ENCODE measurements around the gene MICB. TPM values are rescaled to one million over a fixed set of nuclear protein-coding genes. Genes with fewer than 3 reads are reported as not detected.

The MICB gene
- total and polyA plus RNA-seq, 9 of the 15 experiments (the other 6 are each of a cell fraction or from before 2014, with no cell fraction given): 13.3 to 34.5 (median 19.8) TPM

DNA sequence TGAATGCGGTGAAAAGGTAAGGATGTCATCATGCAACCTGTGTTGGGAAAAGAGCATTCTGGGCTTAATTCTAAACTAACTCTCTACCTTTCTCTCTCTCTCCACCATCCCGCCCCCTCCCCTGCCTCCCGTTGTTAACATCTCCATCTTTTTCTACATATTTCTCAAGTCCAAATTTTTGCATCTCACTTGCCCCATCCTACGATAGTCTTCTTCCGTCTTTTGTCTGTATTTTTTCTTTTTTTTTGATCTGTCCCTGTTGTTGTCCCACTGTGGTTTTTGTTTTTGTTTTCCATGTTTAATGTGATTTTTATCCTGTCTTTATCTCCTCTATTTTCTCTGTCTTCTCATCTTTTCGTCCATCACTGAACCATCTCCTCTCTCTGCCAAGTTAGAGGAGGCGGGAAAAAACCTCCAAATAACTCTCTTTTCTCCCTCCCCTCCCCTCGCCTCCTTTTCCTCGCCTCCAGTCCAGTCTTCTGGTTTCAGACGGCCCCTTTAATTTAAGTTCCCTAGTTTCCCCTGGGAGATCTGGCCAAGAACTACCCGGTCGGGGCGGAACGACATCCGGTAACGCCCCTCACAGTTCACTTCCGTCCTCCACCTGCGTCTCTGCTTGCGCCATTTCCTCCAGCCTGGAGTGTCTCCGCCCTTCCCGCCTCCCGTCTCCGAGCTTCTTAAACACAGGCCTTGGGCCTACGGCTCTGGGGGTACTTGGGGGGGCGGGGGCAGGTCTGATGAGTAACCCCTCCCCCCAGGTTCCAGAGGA is 49.2 kb downstream of the MICB start, which contains the start of gene NFKBIL1 (continued):
- 0 out of 2 replicates have a peak, but pooled peaks have one; percentile 29 for TF ChIP-seq SREBF2 (CRISPR knock-in tag; IDR thresholded peaks at IDR 0.05)
- TF ChIP-seq ZNF551 (CRISPR knock-in tag; IDR thresholded peaks at IDR 0.05): 0 out of 2 replicates have a peak, but pooled peaks have one; percentile 64
- TF ChIP-seq, protein P1, sequence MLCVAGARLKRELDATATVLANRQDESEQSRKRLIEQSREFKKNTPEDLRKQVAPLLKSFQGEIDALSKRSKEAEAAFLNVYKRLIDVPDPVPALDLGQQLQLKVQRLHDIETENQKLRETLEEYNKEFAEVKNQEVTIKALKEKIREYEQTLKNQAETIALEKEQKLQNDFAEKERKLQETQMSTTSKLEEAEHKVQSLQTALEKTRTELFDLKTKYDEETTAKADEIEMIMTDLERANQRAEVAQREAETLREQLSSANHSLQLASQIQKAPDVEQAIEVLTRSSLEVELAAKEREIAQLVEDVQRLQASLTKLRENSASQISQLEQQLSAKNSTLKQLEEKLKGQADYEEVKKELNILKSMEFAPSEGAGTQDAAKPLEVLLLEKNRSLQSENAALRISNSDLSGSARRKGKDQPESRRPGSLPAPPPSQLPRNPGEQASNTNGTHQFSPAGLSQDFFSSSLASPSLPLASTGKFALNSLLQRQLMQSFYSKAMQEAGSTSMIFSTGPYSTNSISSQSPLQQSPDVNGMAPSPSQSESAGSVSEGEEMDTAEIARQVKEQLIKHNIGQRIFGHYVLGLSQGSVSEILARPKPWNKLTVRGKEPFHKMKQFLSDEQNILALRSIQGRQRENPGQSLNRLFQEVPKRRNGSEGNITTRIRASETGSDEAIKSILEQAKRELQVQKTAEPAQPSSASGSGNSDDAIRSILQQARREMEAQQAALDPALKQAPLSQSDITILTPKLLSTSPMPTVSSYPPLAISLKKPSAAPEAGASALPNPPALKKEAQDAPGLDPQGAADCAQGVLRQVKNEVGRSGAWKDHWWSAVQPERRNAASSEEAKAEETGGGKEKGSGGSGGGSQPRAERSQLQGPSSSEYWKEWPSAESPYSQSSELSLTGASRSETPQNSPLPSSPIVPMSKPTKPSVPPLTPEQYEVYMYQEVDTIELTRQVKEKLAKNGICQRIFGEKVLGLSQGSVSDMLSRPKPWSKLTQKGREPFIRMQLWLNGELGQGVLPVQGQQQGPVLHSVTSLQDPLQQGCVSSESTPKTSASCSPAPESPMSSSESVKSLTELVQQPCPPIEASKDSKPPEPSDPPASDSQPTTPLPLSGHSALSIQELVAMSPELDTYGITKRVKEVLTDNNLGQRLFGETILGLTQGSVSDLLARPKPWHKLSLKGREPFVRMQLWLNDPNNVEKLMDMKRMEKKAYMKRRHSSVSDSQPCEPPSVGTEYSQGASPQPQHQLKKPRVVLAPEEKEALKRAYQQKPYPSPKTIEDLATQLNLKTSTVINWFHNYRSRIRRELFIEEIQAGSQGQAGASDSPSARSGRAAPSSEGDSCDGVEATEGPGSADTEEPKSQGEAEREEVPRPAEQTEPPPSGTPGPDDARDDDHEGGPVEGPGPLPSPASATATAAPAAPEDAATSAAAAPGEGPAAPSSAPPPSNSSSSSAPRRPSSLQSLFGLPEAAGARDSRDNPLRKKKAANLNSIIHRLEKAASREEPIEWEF (CRISPR knock-in tag; IDR thresholded peaks at IDR 0.05): no peak
- peak; percentile 84 for TF ChIP-seq NEUROD1 (IDR thresholded peaks at IDR 0.05; ENCODE audit: borderline replicate concordance, low read depth, low read length, partially characterized antibody)
- no peak for TF ChIP-seq BRD4 (IDR thresholded peaks at IDR 0.05)
- no peak for TF ChIP-seq SMAD2 (IDR thresholded peaks at IDR 0.05; ENCODE audit: low read depth, low read length)
- no peak for TF ChIP-seq ZNF589 (CRISPR knock-in tag; IDR thresholded peaks at IDR 0.05; ENCODE audit: low read depth)
- peak; percentile 93 for TF ChIP-seq NFATC3 (IDR thresholded peaks at IDR 0.05)
- no peak for TF ChIP-seq CHD1 (IDR thresholded peaks at IDR 0.05; ENCODE audit: low read length)
- TF ChIP-seq LCOR (CRISPR knock-in tag; IDR thresholded peaks at IDR 0.05): peak; percentile 71
- TF ChIP-seq DACH1 (IDR thresholded peaks at IDR 0.05; ENCODE audit: partially characterized antibody): peak; percentile 18
- no peak for TF ChIP-seq ILF3 (IDR thresholded peaks at IDR 0.05; ENCODE audit: borderline replicate concordance)
- no peak for TF ChIP-seq ZNF347 (CRISPR knock-in tag; IDR thresholded peaks at IDR 0.05; ENCODE audit: low read depth)
- no peak for TF ChIP-seq RBBP5 (IDR thresholded peaks at IDR 0.05; ENCODE audit: borderline replicate concordance, insufficient read depth, low read length, poor library complexity, severe bottlenecking)
- peak; percentile 91 for TF ChIP-seq CREB1 (IDR thresholded peaks at IDR 0.05)
- TF ChIP-seq CREB1 (CRISPR knock-in tag; IDR thresholded peaks at IDR 0.05): peak; percentile 71
- TF ChIP-seq, protein P2, sequence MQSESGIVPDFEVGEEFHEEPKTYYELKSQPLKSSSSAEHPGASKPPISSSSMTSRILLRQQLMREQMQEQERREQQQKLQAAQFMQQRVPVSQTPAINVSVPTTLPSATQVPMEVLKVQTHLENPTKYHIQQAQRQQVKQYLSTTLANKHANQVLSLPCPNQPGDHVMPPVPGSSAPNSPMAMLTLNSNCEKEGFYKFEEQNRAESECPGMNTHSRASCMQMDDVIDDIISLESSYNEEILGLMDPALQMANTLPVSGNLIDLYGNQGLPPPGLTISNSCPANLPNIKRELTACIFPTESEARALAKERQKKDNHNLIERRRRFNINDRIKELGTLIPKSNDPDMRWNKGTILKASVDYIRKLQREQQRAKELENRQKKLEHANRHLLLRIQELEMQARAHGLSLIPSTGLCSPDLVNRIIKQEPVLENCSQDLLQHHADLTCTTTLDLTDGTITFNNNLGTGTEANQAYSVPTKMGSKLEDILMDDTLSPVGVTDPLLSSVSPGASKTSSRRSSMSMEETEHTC (IDR thresholded peaks at IDR 0.05): no peak
- TF ChIP-seq LARP7 (IDR thresholded peaks at IDR 0.05): peak; percentile 95; the same call in 1 of the 2 replicates
- TF ChIP-seq ZNF274 (IDR thresholded peaks at IDR 0.05; ENCODE audit: borderline replicate concordance, low read depth, low read length): no peak
- no peak for TF ChIP-seq ZNF436 (CRISPR knock-in tag; IDR thresholded peaks at IDR 0.05)
- TF ChIP-seq NFYB (IDR thresholded peaks at IDR 0.05; ENCODE audit: extremely low read depth, insufficient read length): no peak
- no peak for TF ChIP-seq NR4A1 (CRISPR knock-in tag; IDR thresholded peaks at IDR 0.05)
- TF ChIP-seq NR4A1 (tag; IDR thresholded peaks at IDR 0.05): peak; percentile 64; the same call in 1 of the 2 replicates
- no peak for TF ChIP-seq SIRT6 (IDR thresholded peaks at IDR 0.05; ENCODE audit: low read depth, low read length)

All from K562 (cell line).